RCC 7860 (cell line): Measurements from ENCODE around the gene CPN1.
A peak's percentile ranks its signal among the peaks of the same experiment; 100 is the strongest.
"Not testable (repeated sequence)": the region's sequence is repeated elsewhere in the genome, so short reads cannot be mapped to it uniquely, and the experiment has no call there.

Source experiments
- DNase-seq: peaks from one replicate; pipeline ENCODE4 v3.0.0-alpha.2; 2015; ENCODE audit warnings: low spot score
- FAIRE-seq: peaks from 2 replicates; lab custom pipeline; 2012; peaks lifted over from hg19 to GRCh38; lab: Jason Lieb, UNC

CPN1 gene

GRCh38 chr10:100027416-100027815 lies 54.3 kb downstream of the CPN1 start:
- FAIRE-seq: no peak
- no peak for DNase-seq

- no peak for DNase-seq
- FAIRE-seq: no peak
Observed at GRCh38 chr10:100025576-100025975, 56.1 kb downstream of the CPN1 start.

- FAIRE-seq (no peak), DNase-seq (no peak)
Observed at GRCh38 chr10:100024748-100025147, 56.9 kb downstream of the CPN1 start.

GRCh38 chr10:100022403-100022802 lies 59.3 kb downstream of the CPN1 start:
- no peak for FAIRE-seq
- DNase-seq: no peak

- DNase-seq (no peak), FAIRE-seq (no peak)
Observed at GRCh38 chr10:100021322-100021721, 60.3 kb downstream of the CPN1 start.

GRCh38 chr10:100020886-100021253 lies 60.8 kb downstream of the CPN1 start:
- DNase-seq (no peak), FAIRE-seq (no peak)

- FAIRE-seq (no peak), DNase-seq (no peak)
Observed at GRCh38 chr10:100020142-100020885, 61.4 kb downstream of the CPN1 start.

- FAIRE-seq: no peak
- DNase-seq: no peak
Observed at GRCh38 chr10:100019787-100020141, 61.9 kb downstream of the CPN1 start.

- FAIRE-seq (no peak), DNase-seq (no peak)
Observed at GRCh38 chr10:100014071-100014762, 67.5 kb downstream of the CPN1 start.

- DNase-seq (no peak), FAIRE-seq (no peak)
Observed at GRCh38 chr10:100013621-100014020, 68.0 kb downstream of the CPN1 start.

- FAIRE-seq, DNase-seq: not testable (repeated sequence)
Observed at GRCh38 chr10:100011906-100012305, 69.8 kb downstream of the CPN1 start.

- DNase-seq: peak; percentile 68
- FAIRE-seq: no peak
Observed at GRCh38 chr10:100009793-100010676, 71.6 kb downstream of the CPN1 start, which contains the start of gene DNMBP. DNMBP (minus strand) TSS chr10:100009947; CDS start chr10:99972124, 37,823 bp downstream.

GRCh38 chr10:100009283-100009792 lies 72.3 kb downstream of the CPN1 start:
- FAIRE-seq: no peak
- no peak for DNase-seq

- FAIRE-seq (no peak), DNase-seq (no peak)
Observed at GRCh38 chr10:100008708-100009282, 72.9 kb downstream of the CPN1 start.

- no peak for FAIRE-seq
- DNase-seq: no peak
Observed at GRCh38 chr10:100008142-100008522, 73.5 kb downstream of the CPN1 start.

- no peak for FAIRE-seq
- DNase-seq: no peak
Observed at GRCh38 chr10:100007231-100008141, 74.2 kb downstream of the CPN1 start.

- DNase-seq (peak; percentile 98), FAIRE-seq (peak; percentile 95)
Observed at GRCh38 chr10:100006243-100006886, 75.3 kb downstream of the CPN1 start.

GRCh38 chr10:100004805-100005510 lies 76.7 kb downstream of the CPN1 start:
- FAIRE-seq (no peak), DNase-seq (no peak)
